ENCODE measurements around the gene RUFY3.

RUFY3 gene

DNA sequence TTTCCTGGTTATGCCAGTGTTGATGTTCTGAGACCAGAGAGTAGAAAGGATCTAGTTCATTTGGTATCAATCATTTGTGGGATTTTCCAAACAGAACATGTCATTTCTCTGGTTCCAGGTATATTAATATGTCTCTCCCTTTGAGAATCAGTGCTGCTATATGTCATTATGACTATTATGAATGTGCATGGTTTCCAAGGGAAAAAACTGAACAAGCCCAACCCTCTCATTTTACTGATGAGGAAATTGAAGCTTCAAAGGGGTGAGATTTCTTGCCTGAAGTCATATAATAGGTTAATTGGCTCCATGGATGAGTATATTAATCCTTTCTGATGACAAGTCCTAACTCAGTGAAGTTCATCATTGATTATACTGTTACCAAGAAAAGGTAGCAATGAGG lies 31.9 kb downstream of the RUFY3 start:
- no peaks in the 10 kb centered on the region for H3K36me3 ChIP-seq (ENCODE audit: insufficient read depth)
- 0 out of 2 replicates have a peak, but pooled peaks cover 7% of the 10 kb centered on the region for H4K20me1 ChIP-seq (ENCODE audit: insufficient read depth)
- no peak overlapping the region for H3K27ac ChIP-seq
- H3K4me3 ChIP-seq (IDR thresholded peaks at IDR 0.05; ENCODE audit: insufficient read depth, low read depth, low read length): no peak overlapping the region
- no peak overlapping the region for H3K9ac ChIP-seq
- H3K79me2 ChIP-seq (ENCODE audit: insufficient read depth, low read depth): peaks cover 8% of the 10 kb centered on the region; the same call in 1 of the 2 replicates
- no peaks in the 10 kb centered on the region for H3K27me3 ChIP-seq (ENCODE audit: insufficient read depth, low read depth)
- TF ChIP-seq, protein P1, sequence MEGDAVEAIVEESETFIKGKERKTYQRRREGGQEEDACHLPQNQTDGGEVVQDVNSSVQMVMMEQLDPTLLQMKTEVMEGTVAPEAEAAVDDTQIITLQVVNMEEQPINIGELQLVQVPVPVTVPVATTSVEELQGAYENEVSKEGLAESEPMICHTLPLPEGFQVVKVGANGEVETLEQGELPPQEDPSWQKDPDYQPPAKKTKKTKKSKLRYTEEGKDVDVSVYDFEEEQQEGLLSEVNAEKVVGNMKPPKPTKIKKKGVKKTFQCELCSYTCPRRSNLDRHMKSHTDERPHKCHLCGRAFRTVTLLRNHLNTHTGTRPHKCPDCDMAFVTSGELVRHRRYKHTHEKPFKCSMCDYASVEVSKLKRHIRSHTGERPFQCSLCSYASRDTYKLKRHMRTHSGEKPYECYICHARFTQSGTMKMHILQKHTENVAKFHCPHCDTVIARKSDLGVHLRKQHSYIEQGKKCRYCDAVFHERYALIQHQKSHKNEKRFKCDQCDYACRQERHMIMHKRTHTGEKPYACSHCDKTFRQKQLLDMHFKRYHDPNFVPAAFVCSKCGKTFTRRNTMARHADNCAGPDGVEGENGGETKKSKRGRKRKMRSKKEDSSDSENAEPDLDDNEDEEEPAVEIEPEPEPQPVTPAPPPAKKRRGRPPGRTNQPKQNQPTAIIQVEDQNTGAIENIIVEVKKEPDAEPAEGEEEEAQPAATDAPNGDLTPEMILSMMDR (conservative IDR thresholded peaks at IDR 0.05; ENCODE audit: low read depth, low read length): no peak
- H3K4me2 ChIP-seq: no peak overlapping the region
- H3K4me1 ChIP-seq (ENCODE audit: low read depth, poor library complexity, severe bottlenecking): peaks cover 15% of the 10 kb centered on the region
- no peak overlapping the region for H2AFZ ChIP-seq (ENCODE audit: low read depth)

DNA sequence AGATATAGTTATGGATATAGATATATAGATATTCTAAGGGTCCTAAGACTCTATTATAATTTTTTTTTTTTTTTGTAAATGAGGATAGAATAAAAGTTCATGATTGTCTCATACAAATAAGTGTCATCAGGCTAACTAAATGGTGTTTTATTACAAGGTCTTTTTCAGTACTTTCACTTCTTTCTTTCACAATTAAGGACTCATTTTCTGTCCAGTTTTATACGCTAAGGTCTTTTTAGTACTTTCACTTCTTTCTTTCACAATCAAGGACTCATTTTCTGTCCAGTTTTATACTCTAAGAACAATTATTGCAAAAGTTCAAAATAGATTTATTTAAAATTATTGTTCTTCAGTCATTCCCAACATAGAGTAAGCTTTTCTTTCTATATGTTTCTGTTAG lies 32.7 kb downstream of the RUFY3 start:
- H3K36me3 ChIP-seq (ENCODE audit: insufficient read depth): no peaks in the 10 kb centered on the region
- H4K20me1 ChIP-seq (ENCODE audit: insufficient read depth): 0 out of 2 replicates have a peak, but pooled peaks cover 7% of the 10 kb centered on the region
- H3K4me3 ChIP-seq (IDR thresholded peaks at IDR 0.05; ENCODE audit: insufficient read depth, low read depth, low read length): no peak overlapping the region
- no peaks in the 10 kb centered on the region for H3K27me3 ChIP-seq (ENCODE audit: insufficient read depth, low read depth)
- no peak overlapping the region for H3K4me2 ChIP-seq
- TF ChIP-seq, protein P1 (conservative IDR thresholded peaks at IDR 0.05; ENCODE audit: low read depth, low read length): no peak
- H3K79me2 ChIP-seq (ENCODE audit: insufficient read depth, low read depth): peaks cover 8% of the 10 kb centered on the region; the same call in 1 of the 2 replicates
- no peak overlapping the region for H3K27ac ChIP-seq
- H3K4me1 ChIP-seq (ENCODE audit: low read depth, poor library complexity, severe bottlenecking): peaks cover 22% of the 10 kb centered on the region
- no peak overlapping the region for H3K9ac ChIP-seq
- no peak overlapping the region for H2AFZ ChIP-seq (ENCODE audit: low read depth)

DNA sequence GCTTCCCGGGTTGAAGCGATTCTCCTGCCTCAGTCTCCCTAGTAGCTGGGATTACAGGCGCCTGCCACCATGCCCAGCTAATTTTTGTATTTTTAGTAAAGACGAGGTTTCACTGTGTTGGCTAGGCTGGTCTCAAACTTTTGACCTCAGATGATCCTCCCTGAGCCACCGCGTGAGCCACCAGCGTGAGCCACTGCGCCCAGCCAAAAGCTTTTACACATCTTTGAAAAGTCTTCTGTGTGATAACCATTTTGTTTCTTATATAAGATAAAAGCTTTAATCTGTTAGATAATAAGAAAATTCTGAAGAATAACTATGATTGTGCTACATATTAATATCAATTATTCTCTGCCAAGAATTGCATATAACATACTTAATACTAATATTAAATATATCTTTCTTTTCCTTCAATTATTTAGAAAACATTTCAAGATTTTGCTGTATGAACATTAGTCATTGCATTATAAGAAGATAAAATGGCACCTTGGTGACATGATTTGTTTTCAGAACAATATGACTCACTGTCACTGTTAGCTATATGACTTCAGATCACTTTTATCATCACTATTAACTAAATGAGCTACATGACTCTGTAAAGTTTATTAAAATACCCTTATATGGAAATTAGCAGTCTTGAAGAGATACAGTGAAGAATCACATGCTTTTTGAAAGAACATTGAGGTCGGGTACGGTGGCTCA lies 33.4 kb downstream of the RUFY3 start:
- Histone ChIP-seq H3K9ac (no peak overlapping the region), H3K4me3 (IDR thresholded peaks at IDR 0.05; ENCODE audit: insufficient read depth, low read depth, low read length) (no peak overlapping the region), H2AFZ (ENCODE audit: low read depth) (no peak overlapping the region), H3K4me1 (ENCODE audit: low read depth, poor library complexity, severe bottlenecking) (peaks cover 25% of the 10 kb centered on the region), H3K36me3 (ENCODE audit: insufficient read depth) (no peaks in the 10 kb centered on the region), H3K79me2 (ENCODE audit: insufficient read depth, low read depth) (peaks cover 8% of the 10 kb centered on the region; the same call in 1 of the 2 replicates), H3K27me3 (ENCODE audit: insufficient read depth, low read depth) (no peaks in the 10 kb centered on the region), H3K27ac (no peak overlapping the region), H3K4me2 (no peak overlapping the region), H4K20me1 (ENCODE audit: insufficient read depth) (0 out of 2 replicates have a peak, but pooled peaks cover 7% of the 10 kb centered on the region)
- TF ChIP-seq, protein P1 (conservative IDR thresholded peaks at IDR 0.05; ENCODE audit: low read depth, low read length): no peak

DNA sequence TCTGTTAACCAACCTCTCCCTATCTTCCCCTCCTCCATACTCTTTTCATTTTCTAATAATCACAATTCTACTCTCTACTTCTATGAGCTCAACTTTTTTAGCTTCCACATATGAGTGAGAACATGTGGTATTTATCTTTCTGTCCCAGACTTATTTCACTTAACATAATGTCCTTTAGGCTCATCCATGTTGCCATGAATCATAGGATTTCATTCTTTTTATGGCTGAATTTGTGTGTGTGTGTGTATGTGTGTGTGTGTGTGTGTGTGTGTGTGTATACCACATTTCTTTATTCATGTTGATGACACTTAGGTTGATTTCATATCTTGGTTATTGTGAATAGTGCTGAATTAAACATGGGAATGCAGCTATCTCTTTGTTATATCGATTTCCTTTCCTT lies 37.4 kb downstream of the RUFY3 start:
- Histone ChIP-seq H3K4me2 (no peak overlapping the region), H3K27ac (no peak overlapping the region), H3K79me2 (ENCODE audit: insufficient read depth, low read depth) (no peaks in the 10 kb centered on the region; the same call in 1 of the 2 replicates), H3K4me1 (ENCODE audit: low read depth, poor library complexity, severe bottlenecking) (peaks cover 18% of the 10 kb centered on the region), H2AFZ (ENCODE audit: low read depth) (no peak overlapping the region), H4K20me1 (ENCODE audit: insufficient read depth) (0 out of 2 replicates have a peak, but pooled peaks cover 3% of the 10 kb centered on the region), H3K36me3 (ENCODE audit: insufficient read depth) (no peaks in the 10 kb centered on the region), H3K4me3 (IDR thresholded peaks at IDR 0.05; ENCODE audit: insufficient read depth, low read depth, low read length) (no peak overlapping the region), H3K27me3 (ENCODE audit: insufficient read depth, low read depth) (no peaks in the 10 kb centered on the region), H3K9ac (no peak overlapping the region)
- TF ChIP-seq, protein P1 (conservative IDR thresholded peaks at IDR 0.05; ENCODE audit: low read depth, low read length): no peak
